Measurements from ENCODE around the gene SRRM3.
"Not testable (repeated sequence)": the region's sequence is repeated elsewhere in the genome, so short reads cannot be mapped to it uniquely, and the experiment has no call there.

Gene SRRM3

GRCh38 chr7:76156992-76157685 lies 44.6 kb upstream of the SRRM3 start:
- H2BK5ac ChIP-seq (ENCODE audit: low read length); H3K9me3 ChIP-seq (replicated peaks in 1 of 2; ENCODE audit: control insufficient read depth in 2 of 2, insufficient read depth in 1 of 2, low read depth in 1 of 2, low read length in 2 of 2); H3K4me3 ChIP-seq (ENCODE audit: low read length in 2 of 2); H2BK120ac ChIP-seq (ENCODE audit: low read depth, low read length); H2BK12ac ChIP-seq (ENCODE audit: low read length); H3K18ac ChIP-seq (ENCODE audit: low read length); H2BK15ac ChIP-seq (ENCODE audit: low read length); H3K27me3 ChIP-seq (ENCODE audit: control insufficient read depth in 3 of 3, insufficient read depth in 3 of 3, low read depth in 1 of 3, low read length in 3 of 3); H2AK5ac ChIP-seq (ENCODE audit: low read depth, low read length); H3K36me3 ChIP-seq (replicated peaks in 1 of 2; ENCODE audit: control insufficient read depth in 2 of 2, insufficient read depth in 2 of 2, low read length in 2 of 2); H3K79me1 ChIP-seq (ENCODE audit: low read depth, low read length); H4K91ac ChIP-seq (ENCODE audit: low read depth, low read length, poor library complexity); H3K4me1 ChIP-seq (ENCODE audit: control insufficient read depth in 2 of 2, insufficient read depth in 1 of 2, low read depth in 1 of 2, low read length in 2 of 2); H2AFZ ChIP-seq (ENCODE audit: low read length); H3K23ac ChIP-seq (ENCODE audit: low read depth, low read length, poor library complexity); H3K4me2 ChIP-seq (ENCODE audit: insufficient read depth, low read length, poor library complexity, severe bottlenecking); H4K8ac ChIP-seq (ENCODE audit: low read depth, low read length); H3K14ac ChIP-seq (ENCODE audit: low read length); H3K9ac ChIP-seq (ENCODE audit: low read depth, low read length, poor library complexity); DNase-seq (ENCODE audit: low spot score); H3K4ac ChIP-seq (ENCODE audit: low read length); H3K27ac ChIP-seq (replicated peaks; ENCODE audit: low read length): not testable (repeated sequence)
- WGBS, 2 donors (ENCODE audit: extremely low coverage in 2 of 2, insufficient read length in 2 of 2, insufficient replicate concordance in 1 of 2) = no CpG with 5 or more reads among the region's 2 CpGs

GRCh38 chr7:76158416-76158815 lies 43.3 kb upstream of the SRRM3 start:
- not testable (repeated sequence) for H3K4me3 ChIP-seq (ENCODE audit: low read length in 2 of 2); H4K8ac ChIP-seq (ENCODE audit: low read depth, low read length); H3K23ac ChIP-seq (ENCODE audit: low read depth, low read length, poor library complexity); H3K4me1 ChIP-seq (ENCODE audit: control insufficient read depth in 2 of 2, insufficient read depth in 1 of 2, low read depth in 1 of 2, low read length in 2 of 2); H3K9ac ChIP-seq (ENCODE audit: low read depth, low read length, poor library complexity); H3K27ac ChIP-seq (replicated peaks; ENCODE audit: low read length); H2AFZ ChIP-seq (ENCODE audit: low read length); H4K91ac ChIP-seq (ENCODE audit: low read depth, low read length, poor library complexity); H3K36me3 ChIP-seq (replicated peaks in 1 of 2; ENCODE audit: control insufficient read depth in 2 of 2, insufficient read depth in 2 of 2, low read length in 2 of 2); H3K27me3 ChIP-seq (ENCODE audit: control insufficient read depth in 3 of 3, insufficient read depth in 3 of 3, low read depth in 1 of 3, low read length in 3 of 3); H3K4me2 ChIP-seq (ENCODE audit: insufficient read depth, low read length, poor library complexity, severe bottlenecking); H2BK120ac ChIP-seq (ENCODE audit: low read depth, low read length); H3K14ac ChIP-seq (ENCODE audit: low read length); H2BK15ac ChIP-seq (ENCODE audit: low read length); DNase-seq (ENCODE audit: low spot score); H3K4ac ChIP-seq (ENCODE audit: low read length); H2AK5ac ChIP-seq (ENCODE audit: low read depth, low read length); H3K9me3 ChIP-seq (replicated peaks in 1 of 2; ENCODE audit: control insufficient read depth in 2 of 2, insufficient read depth in 1 of 2, low read depth in 1 of 2, low read length in 2 of 2); H2BK12ac ChIP-seq (ENCODE audit: low read length); H3K79me1 ChIP-seq (ENCODE audit: low read depth, low read length); H2BK5ac ChIP-seq (ENCODE audit: low read length); H3K18ac ChIP-seq (ENCODE audit: low read length)
- WGBS, 2 donors (ENCODE audit: extremely low coverage in 2 of 2, insufficient read length in 2 of 2, insufficient replicate concordance in 1 of 2) = no CpG with 5 or more reads among the region's 10 CpGs

- not testable (repeated sequence) for H2BK5ac ChIP-seq (ENCODE audit: low read length); H2BK12ac ChIP-seq (ENCODE audit: low read length); H3K9me3 ChIP-seq (replicated peaks in 1 of 2; ENCODE audit: control insufficient read depth in 2 of 2, insufficient read depth in 1 of 2, low read depth in 1 of 2, low read length in 2 of 2); H4K91ac ChIP-seq (ENCODE audit: low read depth, low read length, poor library complexity); H3K9ac ChIP-seq (ENCODE audit: low read depth, low read length, poor library complexity); H3K36me3 ChIP-seq (replicated peaks in 1 of 2; ENCODE audit: control insufficient read depth in 2 of 2, insufficient read depth in 2 of 2, low read length in 2 of 2); DNase-seq (ENCODE audit: low spot score); H3K4me2 ChIP-seq (ENCODE audit: insufficient read depth, low read length, poor library complexity, severe bottlenecking); H3K4me3 ChIP-seq (ENCODE audit: low read length in 2 of 2); H3K27ac ChIP-seq (replicated peaks; ENCODE audit: low read length); H3K23ac ChIP-seq (ENCODE audit: low read depth, low read length, poor library complexity); H3K27me3 ChIP-seq (ENCODE audit: control insufficient read depth in 3 of 3, insufficient read depth in 3 of 3, low read depth in 1 of 3, low read length in 3 of 3); H2BK120ac ChIP-seq (ENCODE audit: low read depth, low read length); H3K18ac ChIP-seq (ENCODE audit: low read length); H4K8ac ChIP-seq (ENCODE audit: low read depth, low read length); H3K79me1 ChIP-seq (ENCODE audit: low read depth, low read length); H2AK5ac ChIP-seq (ENCODE audit: low read depth, low read length); H3K4me1 ChIP-seq (ENCODE audit: control insufficient read depth in 2 of 2, insufficient read depth in 1 of 2, low read depth in 1 of 2, low read length in 2 of 2); H2BK15ac ChIP-seq (ENCODE audit: low read length); H2AFZ ChIP-seq (ENCODE audit: low read length); H3K14ac ChIP-seq (ENCODE audit: low read length); H3K4ac ChIP-seq (ENCODE audit: low read length)
- WGBS, 2 donors (ENCODE audit: extremely low coverage in 2 of 2, insufficient read length in 2 of 2, insufficient replicate concordance in 1 of 2) = no CpG with 5 or more reads among the region's 10 CpGs
Observed at GRCh38 chr7:76162416-76163170, 39.1 kb upstream of the SRRM3 start.

GRCh38 chr7:76163812-76164211 lies 37.9 kb upstream of the SRRM3 start:
- not testable (repeated sequence) for H2AFZ ChIP-seq (ENCODE audit: low read length); H3K4me3 ChIP-seq (ENCODE audit: low read length in 2 of 2); H2BK5ac ChIP-seq (ENCODE audit: low read length); H3K27ac ChIP-seq (replicated peaks; ENCODE audit: low read length); H3K18ac ChIP-seq (ENCODE audit: low read length); H3K4me1 ChIP-seq (ENCODE audit: control insufficient read depth in 2 of 2, insufficient read depth in 1 of 2, low read depth in 1 of 2, low read length in 2 of 2); H4K8ac ChIP-seq (ENCODE audit: low read depth, low read length); H3K4ac ChIP-seq (ENCODE audit: low read length); H3K79me1 ChIP-seq (ENCODE audit: low read depth, low read length); H2BK120ac ChIP-seq (ENCODE audit: low read depth, low read length); H3K9me3 ChIP-seq (replicated peaks in 1 of 2; ENCODE audit: control insufficient read depth in 2 of 2, insufficient read depth in 1 of 2, low read depth in 1 of 2, low read length in 2 of 2); H2AK5ac ChIP-seq (ENCODE audit: low read depth, low read length); DNase-seq (ENCODE audit: low spot score); H2BK12ac ChIP-seq (ENCODE audit: low read length); H3K14ac ChIP-seq (ENCODE audit: low read length); H2BK15ac ChIP-seq (ENCODE audit: low read length); H3K4me2 ChIP-seq (ENCODE audit: insufficient read depth, low read length, poor library complexity, severe bottlenecking); H3K36me3 ChIP-seq (replicated peaks in 1 of 2; ENCODE audit: control insufficient read depth in 2 of 2, insufficient read depth in 2 of 2, low read length in 2 of 2); H3K27me3 ChIP-seq (ENCODE audit: control insufficient read depth in 3 of 3, insufficient read depth in 3 of 3, low read depth in 1 of 3, low read length in 3 of 3); H3K9ac ChIP-seq (ENCODE audit: low read depth, low read length, poor library complexity); H4K91ac ChIP-seq (ENCODE audit: low read depth, low read length, poor library complexity); H3K23ac ChIP-seq (ENCODE audit: low read depth, low read length, poor library complexity)
- no CpG with 5 or more reads among the region's 8 CpGs for WGBS, 2 donors (ENCODE audit: extremely low coverage in 2 of 2, insufficient read length in 2 of 2, insufficient replicate concordance in 1 of 2)
